Measurements from ENCODE around the gene SH3BGRL.
"Not testable (repeated sequence)": the region's sequence is repeated elsewhere in the genome, so short reads cannot be mapped to it uniquely, and the experiment has no call there.

GRCh38 chrX:81331653-81332052, 129.8 kb downstream of the SH3BGRL start:
- not testable (repeated sequence) for TF ChIP-seq POLR2AphosphoS5 (IDR thresholded peaks at IDR 0.05; ENCODE audit: low read depth, low read length)
- TF ChIP-seq, protein P1, sequence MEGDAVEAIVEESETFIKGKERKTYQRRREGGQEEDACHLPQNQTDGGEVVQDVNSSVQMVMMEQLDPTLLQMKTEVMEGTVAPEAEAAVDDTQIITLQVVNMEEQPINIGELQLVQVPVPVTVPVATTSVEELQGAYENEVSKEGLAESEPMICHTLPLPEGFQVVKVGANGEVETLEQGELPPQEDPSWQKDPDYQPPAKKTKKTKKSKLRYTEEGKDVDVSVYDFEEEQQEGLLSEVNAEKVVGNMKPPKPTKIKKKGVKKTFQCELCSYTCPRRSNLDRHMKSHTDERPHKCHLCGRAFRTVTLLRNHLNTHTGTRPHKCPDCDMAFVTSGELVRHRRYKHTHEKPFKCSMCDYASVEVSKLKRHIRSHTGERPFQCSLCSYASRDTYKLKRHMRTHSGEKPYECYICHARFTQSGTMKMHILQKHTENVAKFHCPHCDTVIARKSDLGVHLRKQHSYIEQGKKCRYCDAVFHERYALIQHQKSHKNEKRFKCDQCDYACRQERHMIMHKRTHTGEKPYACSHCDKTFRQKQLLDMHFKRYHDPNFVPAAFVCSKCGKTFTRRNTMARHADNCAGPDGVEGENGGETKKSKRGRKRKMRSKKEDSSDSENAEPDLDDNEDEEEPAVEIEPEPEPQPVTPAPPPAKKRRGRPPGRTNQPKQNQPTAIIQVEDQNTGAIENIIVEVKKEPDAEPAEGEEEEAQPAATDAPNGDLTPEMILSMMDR (IDR thresholded peaks at IDR 0.05) = not testable (repeated sequence)

Data from Panc1 (cell line).